IMR-90 (cell line): ENCODE measurements around the gene CTDSPL. TPM values are rescaled to one million over a fixed set of nuclear protein-coding genes. Genes with fewer than 3 reads are reported as not detected.

Source experiments
- ATAC-seq: fragments of 200-7000 bp; cut with Tn5 transposase; 2 replicates; pipeline ENCODE4 v1.9.1; 2020; ENCODE audit warnings: low read depth, mild to moderate bottlenecking, moderate library complexity
- BruUV-seq: library from RNA; stranded (reverse); fragments of 400-500 nt; replicated peaks from 2 replicates; lab custom pipeline; 2021; lab: Mats Ljungman, UMichigan
- CTCF ChIA-PET: fragments of 300-600 bp; formaldehyde crosslinking; extraction: SDS; loops from one replicate; lab custom pipeline; 2021; ENCODE audit warnings: antibody characterized with exemption; lab: Yijun Ruan, JAX
- POLR2A ChIA-PET: fragments of 300-600 bp; sonication (Branson Sonifier 250); formaldehyde crosslinking; loops from one replicate; lab custom pipeline; 2022; ENCODE audit warnings: antibody characterized with exemption; ENCODE audit not compliant: unreplicated experiment; lab: Charles Lee
- DNase-seq: peaks from one replicate; pipeline ENCODE4 v3.0.0; 2013
- H2AFZ ChIP-seq: replicated peaks from 2 replicates; pipeline ENCODE3; 2013; ENCODE audit warnings: low read length, mild to moderate bottlenecking; ENCODE audit not compliant: poor library complexity
- H2AK5ac ChIP-seq: 2 replicates; pipeline ENCODE4 v1.6.1; 2013; ENCODE audit warnings: low read depth, low read length, inconsistent platforms
- H2AK9ac ChIP-seq: replicated peaks from 2 replicates; pipeline ENCODE3; 2013; ENCODE audit warnings: mild to moderate bottlenecking, low read depth, low read length, moderate library complexity; ENCODE audit not compliant: poor library complexity
- H2BK120ac ChIP-seq: 2 replicates; pipeline ENCODE4 v1.6.1; 2013; ENCODE audit warnings: low read depth, low read length, inconsistent platforms
- H2BK15ac ChIP-seq: 3 replicates; pipeline ENCODE4 v1.6.1; 2013; ENCODE audit warnings: low read depth, low read length, inconsistent platforms
- H2BK20ac ChIP-seq: 2 replicates; pipeline ENCODE4 v1.6.1; 2013; ENCODE audit warnings: low read depth, mild to moderate bottlenecking, inconsistent platforms, low read length, moderate library complexity
- H2BK5ac ChIP-seq: 2 replicates; pipeline ENCODE4 v1.6.1; 2013; ENCODE audit warnings: mild to moderate bottlenecking, low read depth, low read length, inconsistent platforms; ENCODE audit not compliant: poor library complexity, severe bottlenecking
- H3K14ac ChIP-seq: replicated peaks from 2 replicates; pipeline ENCODE4 v1.6.1; 2013; ENCODE audit warnings: low read depth, low read length, inconsistent platforms
- H3K18ac ChIP-seq: 2 replicates; pipeline ENCODE4 v1.6.1; 2013; ENCODE audit warnings: low read depth, low read length, control low read depth
- H3K23ac ChIP-seq: 2 replicates; pipeline ENCODE4 v1.6.1; 2013; ENCODE audit warnings: low read depth, low read length, inconsistent platforms
- H3K27ac ChIP-seq: 2 replicates; pipeline ENCODE4 v1.5.1; 2013; ENCODE audit warnings: mild to moderate bottlenecking, control low read depth, low read length; ENCODE audit not compliant: insufficient read depth
- H3K27me3 ChIP-seq: 2 replicates; pipeline ENCODE4 v1.6.1; 2013; ENCODE audit warnings: low read length; ENCODE audit not compliant: control insufficient read depth, insufficient read depth
- H3K36me3 ChIP-seq: 2 replicates; pipeline ENCODE4 v1.6.1; 2013; ENCODE audit warnings: low read length, mixed read lengths; ENCODE audit not compliant: control insufficient read depth, insufficient read depth
- H3K4ac ChIP-seq: 2 replicates; pipeline ENCODE4 v1.6.1; 2013; ENCODE audit warnings: low read depth, low read length, inconsistent platforms
- H3K4me1 ChIP-seq: 2 replicates; pipeline ENCODE4 v1.6.1; 2013; ENCODE audit warnings: low read length, mixed read lengths; ENCODE audit not compliant: control insufficient read depth, insufficient read depth
- H3K4me2 ChIP-seq: 2 replicates; pipeline ENCODE4 v1.6.1; 2013; ENCODE audit warnings: low read depth, mild to moderate bottlenecking, control low read depth, low read length, moderate library complexity
- H3K4me3 ChIP-seq: 2 replicates; pipeline ENCODE4 v1.5.1; 2013; ENCODE audit warnings: low read depth, mild to moderate bottlenecking, control low read depth, low read length, moderate library complexity; ENCODE audit not compliant: insufficient read depth
- H3K56ac ChIP-seq: 2 replicates; pipeline ENCODE4 v1.6.1; 2013; ENCODE audit warnings: low read length, inconsistent platforms; ENCODE audit not compliant: insufficient read depth; ENCODE audit errors: extremely low read depth
- H3K79me1 ChIP-seq, 2 experiments: 2 replicates each; pipeline ENCODE4 v1.6.1; 2013; ENCODE audit warnings: low read length in 2 of 2, inconsistent platforms in 1 of 2, low read depth in 1 of 2
- H3K9ac ChIP-seq: 2 replicates; pipeline ENCODE4 v1.6.1; 2013; ENCODE audit warnings: low read depth, low read length, control low read depth
- H3K9me1 ChIP-seq: 2 replicates; pipeline ENCODE4 v1.6.1; 2013; ENCODE audit warnings: low read length, inconsistent platforms; ENCODE audit not compliant: insufficient read depth
- H3K9me3 ChIP-seq: 2 replicates; pipeline ENCODE4 v1.6.1; 2013; ENCODE audit warnings: low read length; ENCODE audit not compliant: control insufficient read depth, insufficient read depth
- H4K20me1 ChIP-seq: 2 replicates; pipeline ENCODE4 v1.6.1; 2013; ENCODE audit warnings: low read length, inconsistent platforms; ENCODE audit not compliant: insufficient read depth
- H4K5ac ChIP-seq: 2 replicates; pipeline ENCODE4 v1.6.1; 2013; ENCODE audit warnings: mild to moderate bottlenecking, low read depth, low read length, control low read depth
- H4K8ac ChIP-seq, 2 experiments: 2 replicates each; pipeline ENCODE4 v1.6.1; 2013; ENCODE audit warnings: low read depth in 2 of 2, low read length in 2 of 2, control low read depth in 1 of 2, inconsistent platforms in 1 of 2
- H4K91ac ChIP-seq: 2 replicates; pipeline ENCODE4 v1.6.1; 2013; ENCODE audit warnings: low read depth, low read length, inconsistent platforms; ENCODE audit not compliant: insufficient read depth
- BHLHE40 ChIP-seq: fragments of 150-350 bp; IDR thresholded peaks from 2 replicates; pipeline ENCODE4 v1.6.1; 2016; ENCODE audit warnings: mild to moderate bottlenecking, low read depth, low read length
- CEBPB ChIP-seq: IDR thresholded peaks from 2 replicates; pipeline ENCODE4 v1.6.1; 2012; ENCODE audit warnings: low read depth, low read length, improper control_type of control experiment
- CTCF ChIP-seq: conservative IDR thresholded peaks from 2 replicates; pipeline ENCODE4 v1.5.1; 2012; ENCODE audit warnings: mild to moderate bottlenecking, low read depth, low read length, improper control_type of control experiment
- MXI1 ChIP-seq: IDR thresholded peaks from 2 replicates; pipeline ENCODE4 v1.6.1; 2012; ENCODE audit warnings: low read depth, mild to moderate bottlenecking, low read length, moderate library complexity, borderline replicate concordance
- RFX5 ChIP-seq: IDR thresholded peaks from 2 replicates; pipeline ENCODE4 v1.8.0; 2012; ENCODE audit warnings: low read depth, mild to moderate bottlenecking, low read length, moderate library complexity
- SMC3 ChIP-seq: fragments of 150-350 bp; IDR thresholded peaks from 2 replicates; pipeline ENCODE4 v1.6.1; 2016; ENCODE audit warnings: low read depth, mild to moderate bottlenecking, antibody characterized with exemption, low read length, moderate library complexity
- WGBS, 2 experiments: methylation state at CpG; one replicate each; pipeline versions ENCODE4 v1.1.5 to v1.1.7; 2013; ENCODE audit warnings: missing lambda C conversion rate in 2 of 2; ENCODE audit not compliant: insufficient read length in 1 of 2; ENCODE audit errors: extremely low coverage in 2 of 2; 5-methylcytosine and 5-hydroxymethylcytosine counted together
- dilution Hi-C: fragments of 300-500 bp; cut with HindIII; formaldehyde crosslinking; loops from one replicate; pipeline ENCODE4 v1.14.3; 2018; ENCODE audit warnings: low sequenced_read_pairs; ENCODE audit not compliant: unreplicated experiment
- in situ Hi-C: fragments of 300-500 bp; cut with MboI; formaldehyde crosslinking; loops from 3 replicates; pipeline ENCODE4 v1.14.3; 2019; ENCODE audit warnings: low sequenced_read_pairs, inconsistent platforms, mixed read lengths
- intact Hi-C: fragments of 100-400 bp; cut with micrococcal nuclease; formaldehyde crosslinking; loops from 2 replicates; pipeline ENCODE4 v1.10.0; 2022
- polyA plus RNA-seq, 3 experiments: library from polyadenylated mRNA; depleted of rRNA; stranded (reverse); fragments of >200 nt; gene quantifications; 2 replicates each; pipeline ENCODE4 v1.2.3, GENCODE V29; 2012; ENCODE audit warnings: low replicate concordance in 1 of 3
- total RNA-seq: library from RNA; depleted of rRNA; stranded (reverse); fragments of >200 nt; gene quantifications from 2 replicates; pipeline ENCODE4 v1.2.3, GENCODE V29; 2012

Gene CTDSPL
- total and polyA plus RNA-seq, 2 of the 4 experiments (the other 2 are of a cell fraction) = 24.5 to 29.0 TPM

GRCh38 chr3:38000242-38000916, 138.7 kb downstream of the CTDSPL start:
- CTCF ChIA-PET = no interaction called here
- Histone ChIP-seq H3K79me1 (peaks cover 3 to 16% of the 10 kb centered on the region in 2 experiments; a peak in 2 of 4 replicates), H3K56ac (no peak overlapping the region), H4K8ac (no peak overlapping the region), H3K18ac (no peak overlapping the region), H3K14ac (no peak overlapping the region), H3K4me2 (no peak overlapping the region), H2BK20ac (no peak overlapping the region), H3K27ac (no peak overlapping the region), H2BK120ac (no peak overlapping the region), H2BK5ac (no peak overlapping the region), H2AFZ (no peak overlapping the region), H3K9ac (no peak overlapping the region), H3K27me3 (no peaks in the 10 kb centered on the region), H2AK5ac (no peak overlapping the region), H4K20me1 (peaks cover 8% of the 10 kb centered on the region; the same call in 1 of the 2 replicates), H3K36me3 (peaks cover 10% of the 10 kb centered on the region), H3K23ac (no peak overlapping the region), H3K4ac (no peak overlapping the region), H4K5ac (no peak overlapping the region), H3K4me1 (peaks cover 10% of the 10 kb centered on the region), H4K91ac (no peak overlapping the region), H3K9me3 (no peaks in the 10 kb centered on the region), H3K9me1 (peaks cover 18% of the 10 kb centered on the region), H3K4me3 (no peak overlapping the region), H2AK9ac (no peak overlapping the region), H2BK15ac (no peak overlapping the region)
- no peak for TF ChIP-seq SMC3
- TF ChIP-seq MXI1 = no peak
- TF ChIP-seq RFX5 = no peak
- no peak for TF ChIP-seq CEBPB
- TF ChIP-seq BHLHE40 = no peak
- no peak for TF ChIP-seq CTCF
- ATAC-seq (no peak), DNase-seq (no peak)
- whole genome bisulfite sequencing, 2 experiments = 82% methylated on average over 3 of the region's 6 CpGs; no CpG with 5 or more reads in 1 of the 2 experiments
- dilution Hi-C loops (no loop called here), in situ Hi-C loops (no loop called here), intact Hi-C loops (no loop called here)
- POLR2A ChIA-PET = no interaction called here
- no TSS peak for BruUV-seq
